HG03139 (cell line): ENCODE data around the gene MFRP.

ENCODE experiments used
- ATAC-seq: cut with Tn5 transposase; IDR thresholded peaks from one replicate; pipeline ENCODE4 v1.9.1; 2021; ENCODE audit not compliant: unreplicated experiment

MFRP gene

GRCh38 chr11:119359365-119360214, 13.1 kb upstream of the MFRP start:
- ATAC-seq, result no peak

DNA sequence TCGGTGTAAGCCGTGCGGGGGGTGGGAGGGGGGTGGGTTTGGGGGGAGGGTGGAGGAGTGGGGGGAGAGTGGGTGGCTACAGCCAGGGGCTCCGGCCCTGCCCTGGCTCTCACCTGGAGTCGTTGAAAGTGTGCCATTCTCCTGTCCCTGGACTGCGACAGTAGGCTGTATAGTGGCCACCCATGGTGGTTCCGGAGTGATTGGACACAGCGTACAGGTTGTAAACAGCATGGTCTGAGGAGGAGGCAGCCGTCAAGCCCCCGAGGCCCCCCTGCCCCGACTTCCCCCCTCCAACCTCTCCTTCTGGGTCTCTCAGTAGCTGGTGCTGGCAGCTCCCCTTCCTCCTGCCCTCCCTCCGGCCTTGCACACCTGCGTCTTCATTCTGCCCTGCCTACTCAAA, 10.6 kb upstream of the MFRP start:
- ATAC-seq, result no peak

GRCh38 chr11:119356349-119357031, 10.0 kb upstream of the MFRP start:
- peak; percentile 71 for ATAC-seq

DNA sequence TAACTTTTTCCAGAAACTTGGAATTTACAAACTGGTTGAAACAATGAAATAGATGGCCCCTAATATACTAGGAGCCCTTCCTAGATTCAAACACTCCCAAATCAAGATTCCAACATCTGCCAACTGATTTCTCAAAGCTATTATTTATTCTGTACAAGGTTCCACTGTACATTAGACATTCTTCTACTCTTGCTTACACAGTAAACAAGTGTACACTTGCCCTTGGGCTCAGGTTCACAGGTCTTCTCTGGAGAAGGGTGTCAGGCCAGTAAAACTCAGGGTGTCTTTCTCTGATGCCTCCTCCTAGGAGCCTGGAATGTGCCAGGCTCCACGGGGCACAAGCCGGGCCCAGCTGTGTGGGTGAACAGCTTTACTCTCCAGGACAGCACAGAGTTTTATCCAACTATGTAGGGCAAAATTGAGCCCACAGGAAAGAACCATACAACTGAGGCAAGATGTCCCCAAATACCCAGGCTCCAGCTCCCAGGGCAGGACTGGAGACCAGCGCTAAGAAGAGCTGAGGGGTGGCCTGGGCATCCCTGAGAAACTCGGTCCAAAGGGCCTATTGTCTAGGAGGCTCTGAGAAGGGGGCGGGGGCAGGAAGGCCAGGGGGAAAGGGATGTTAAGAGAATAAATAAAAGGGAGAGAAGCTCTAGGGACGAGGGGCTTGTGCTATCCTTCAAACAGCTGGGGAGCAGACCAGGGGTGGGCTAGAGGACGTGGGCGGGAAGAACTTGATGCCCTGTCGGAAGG, 8.8 kb upstream of the MFRP start:
- no peak for ATAC-seq

DNA sequence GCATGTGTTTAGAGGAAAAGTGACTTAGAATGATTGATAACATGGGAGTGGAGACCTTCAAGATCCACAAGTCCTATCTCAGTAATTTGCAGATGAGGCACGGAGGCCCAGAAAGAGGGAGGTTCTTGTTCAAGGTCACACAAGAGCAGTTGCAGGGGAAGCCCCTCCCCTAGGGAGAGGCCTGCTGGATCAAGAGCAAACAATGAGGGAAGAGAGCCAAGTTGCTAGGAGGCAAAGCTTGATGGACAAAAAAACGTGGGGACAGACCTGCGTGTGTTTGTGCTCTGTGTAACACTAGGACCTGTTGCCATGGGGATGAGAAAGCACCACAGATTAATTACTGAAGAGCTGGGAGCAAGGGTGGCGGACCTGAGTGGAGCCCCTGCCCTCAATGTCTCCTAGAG, 6.4 kb upstream of the MFRP start:
- ATAC-seq, result no peak

DNA sequence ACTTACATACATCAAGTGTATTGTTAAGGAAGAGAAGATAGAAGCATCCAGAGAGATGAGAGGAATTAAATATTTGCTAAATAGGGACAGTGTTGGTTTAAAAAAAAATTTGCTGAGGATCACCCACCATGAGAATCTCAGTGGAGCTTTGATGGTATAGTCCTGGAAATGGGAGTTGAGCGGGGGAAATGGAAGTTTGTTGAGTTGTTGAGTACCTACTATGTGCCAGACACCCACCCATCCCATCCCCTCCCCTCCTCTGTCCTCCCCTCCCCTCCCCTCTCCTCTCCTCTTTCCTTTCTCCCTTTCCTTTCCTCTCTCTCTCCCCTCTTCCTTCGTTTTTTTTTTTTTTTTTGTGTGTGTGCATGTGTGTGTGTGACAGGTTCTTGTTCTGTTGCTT, 4.7 kb upstream of the MFRP start:
- ATAC-seq, result no peak

GRCh38 chr11:119350302-119350701, 3.8 kb upstream of the MFRP start:
- no peak for ATAC-seq

DNA sequence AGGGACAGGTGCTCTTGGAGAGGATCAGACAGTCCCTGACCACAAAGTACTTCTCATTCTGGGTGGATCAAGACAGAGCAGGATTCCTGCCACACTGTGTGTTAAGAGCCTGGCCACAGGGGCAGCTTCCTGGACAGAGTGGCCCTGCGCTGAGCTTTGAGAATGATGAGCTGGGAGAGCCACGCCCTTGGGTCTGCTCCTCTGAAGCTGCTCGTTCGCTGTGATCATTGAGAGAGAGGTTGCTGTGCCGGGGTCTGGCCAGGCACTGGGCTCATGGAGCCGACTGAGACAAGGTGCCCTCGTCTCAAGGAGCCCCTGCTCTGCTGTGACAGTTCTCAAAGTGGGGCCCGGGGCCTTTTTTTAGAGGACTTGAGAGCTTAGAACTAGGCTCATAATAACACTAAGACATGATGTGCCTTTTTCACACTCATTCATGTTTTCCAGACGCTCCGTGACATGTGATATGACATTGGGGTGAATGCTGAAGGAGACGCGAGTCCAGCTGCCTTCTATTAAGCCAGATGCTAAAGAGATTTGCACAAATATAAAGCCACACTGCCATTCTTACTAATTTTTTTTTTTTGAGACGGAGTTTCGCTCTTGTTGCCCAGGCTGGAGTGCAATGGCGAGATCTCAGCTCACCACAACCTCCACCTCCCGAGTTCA, 1.6 kb upstream of the MFRP start:
- ATAC-seq, result no peak

- no peak for ATAC-seq
Observed at GRCh38 chr11:119347242-119347641, 737 bp upstream of the MFRP start.

- ATAC-seq, result no peak
Observed at GRCh38 chr11:119345685-119346084, 820 bp downstream of the MFRP start.

GRCh38 chr11:119344291-119345010, 2.1 kb downstream of the MFRP start:
- ATAC-seq, result no peak

DNA sequence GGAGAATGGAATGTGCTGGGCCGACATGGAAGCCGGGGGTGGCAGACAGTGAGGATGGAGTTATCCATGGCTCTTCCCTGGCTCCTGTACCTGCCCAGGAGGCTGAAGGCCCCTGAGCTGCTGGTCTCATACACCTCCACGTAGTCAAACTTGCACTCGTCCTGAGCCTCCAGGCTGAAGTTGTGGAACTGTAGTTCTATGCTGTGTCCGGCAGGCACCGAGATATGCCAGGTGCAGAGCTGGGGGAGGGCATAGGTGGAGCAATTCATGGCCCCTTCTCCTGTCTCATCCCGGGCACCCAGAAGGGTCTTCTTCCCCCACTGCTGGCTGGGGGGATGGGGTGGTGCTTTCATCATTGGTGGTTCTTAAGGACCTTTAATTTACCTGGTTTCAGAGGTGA, 2.8 kb downstream of the MFRP start:
- no peak for ATAC-seq

DNA sequence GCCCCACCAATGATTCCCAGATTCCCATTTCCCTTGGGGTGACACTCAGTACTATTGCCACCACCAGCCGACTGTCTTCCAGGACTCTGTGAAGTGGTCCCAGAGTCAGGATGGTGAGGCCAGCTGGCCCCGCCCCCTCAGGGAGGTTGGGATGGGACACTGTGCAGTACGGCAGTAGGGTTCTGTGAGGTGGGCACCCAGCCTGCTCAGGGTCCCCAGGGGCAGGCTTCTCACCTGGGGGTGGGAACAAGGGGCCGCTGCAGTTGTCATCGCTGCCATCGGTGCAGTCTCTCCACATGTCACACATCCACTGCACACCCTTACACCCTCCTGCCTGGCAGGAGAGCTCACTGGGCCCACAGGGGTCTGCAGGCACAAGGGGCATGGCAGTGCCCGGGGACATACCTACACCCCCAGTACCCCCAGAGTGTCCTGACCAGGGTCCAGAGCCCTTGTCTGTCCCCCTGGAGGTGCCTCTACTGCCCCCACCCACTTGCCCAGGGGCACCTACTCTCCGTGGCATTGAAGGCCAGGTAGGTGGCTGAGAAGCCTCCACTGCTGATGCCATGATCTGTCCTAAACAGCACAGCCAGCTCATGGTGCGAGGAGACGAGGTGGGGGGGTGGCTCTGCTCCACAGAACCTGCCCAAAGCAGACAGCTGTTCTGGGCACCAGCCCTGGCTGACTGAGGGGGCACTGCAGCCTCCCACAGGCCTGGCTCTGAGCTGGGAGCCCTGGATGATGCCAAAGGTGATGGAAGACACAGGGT, 4.0 kb downstream of the MFRP start:
- ATAC-seq, result no peak

DNA sequence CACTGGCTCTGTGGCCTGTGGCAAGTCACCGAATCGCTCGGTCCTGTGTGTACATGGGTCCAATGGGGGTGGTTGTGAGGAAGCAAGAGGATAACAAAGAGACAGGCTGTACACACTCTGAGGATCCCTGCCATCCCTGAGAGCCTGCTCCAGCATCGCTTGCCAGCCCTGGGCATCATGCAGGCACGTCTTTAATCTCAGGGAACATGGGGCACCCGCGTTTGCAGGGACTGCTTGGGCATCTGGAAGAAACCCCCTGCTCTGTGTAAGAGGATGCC, 4.5 kb downstream of the MFRP start:
- ATAC-seq, result no peak

GRCh38 chr11:119341222-119342022, 5.1 kb downstream of the MFRP start:
- ATAC-seq, result no peak

DNA sequence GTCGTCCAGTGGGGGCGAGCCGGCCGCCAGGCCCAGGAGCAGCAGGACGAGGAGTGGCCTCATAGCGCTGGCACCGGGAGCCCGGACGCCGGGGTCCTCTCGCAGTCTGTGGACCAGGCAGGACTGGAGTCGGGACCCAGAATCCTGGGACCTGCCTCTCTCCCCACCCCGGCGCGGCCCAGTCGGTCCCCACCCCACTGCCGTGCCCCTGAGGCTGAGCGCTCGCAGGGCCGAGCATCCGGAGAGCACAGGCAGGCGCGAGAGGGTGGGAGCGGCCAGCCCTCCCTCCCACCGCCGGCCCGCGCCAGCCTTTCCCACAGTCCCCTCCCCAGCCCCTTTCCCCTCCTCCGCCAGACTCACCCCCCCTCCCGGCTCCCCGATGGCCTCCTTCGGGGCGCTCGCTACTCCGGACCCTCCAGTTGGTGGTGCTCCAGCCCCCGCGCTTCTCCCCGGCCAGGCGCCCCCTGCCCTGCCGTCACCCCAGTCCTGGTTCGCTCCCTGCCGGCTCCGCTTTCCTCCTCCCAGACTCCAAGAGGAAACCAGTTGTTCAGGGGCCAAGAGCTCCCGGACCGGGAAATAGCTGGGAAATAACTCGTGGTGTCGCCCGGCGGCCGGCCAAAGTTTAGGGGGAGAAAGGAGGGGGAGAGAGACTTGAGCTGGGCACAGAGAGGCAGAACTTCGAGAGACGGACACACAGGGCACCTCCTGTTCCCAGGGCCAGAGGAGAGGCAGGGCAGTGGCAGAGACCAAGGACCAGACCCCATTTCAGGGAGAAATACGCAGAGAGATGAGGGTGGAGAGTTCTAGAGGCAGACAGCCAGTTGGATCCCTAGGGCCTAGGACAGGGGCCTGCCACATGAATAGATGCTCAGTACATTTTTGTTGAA, 5.9 kb downstream of the MFRP start, which contains the start of gene C1QTNF5:
C1QTNF5 (minus strand) TSS at position 549 of the 887 bp plus-strand sequence; CDS start at position 63, 486 bp downstream.
- no peak for ATAC-seq

- no peak for ATAC-seq
Observed at GRCh38 chr11:119339589-119340334, 6.7 kb downstream of the MFRP start.
